ENCODE results near the gene AHSG. TPM values are rescaled to one million over a fixed set of nuclear protein-coding genes. Genes with fewer than 3 reads are reported as not detected.
"Not testable (repeated sequence)": the region's sequence is repeated elsewhere in the genome, so short reads cannot be mapped to it uniquely, and the experiment has no call there.

AHSG gene
- total RNA-seq, 1 experiment from 2014 or later: not detected

DNA sequence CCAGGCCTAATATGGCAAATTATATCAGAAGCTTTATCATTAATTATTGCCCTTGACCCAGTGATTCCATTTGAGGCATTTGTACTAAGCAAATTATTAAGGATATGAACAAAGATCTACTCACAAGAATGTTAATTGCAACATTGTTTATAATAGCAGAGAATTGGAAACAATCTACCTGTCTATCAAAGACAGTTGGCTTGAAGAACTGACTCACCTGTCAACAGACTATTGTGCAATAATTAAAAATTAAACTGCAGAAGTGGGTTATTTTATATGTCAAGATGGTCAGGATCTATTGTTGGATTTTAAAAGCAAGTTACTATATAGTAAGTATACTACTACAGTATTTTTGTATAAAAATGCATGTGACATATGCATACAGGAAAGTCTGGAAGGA, 20.6 kb downstream of the AHSG start:
- CTCF ChIA-PET: no interaction called here
- no peaks in the 10 kb centered on the region for H3F3A ChIP-seq (ENCODE audit: low read length, unreplicated experiment)
- intact Hi-C loops (cut with micrococcal nuclease): no loop called here
- no peaks in the 10 kb centered on the region for H3K27me3 ChIP-seq (ENCODE audit: low read length)
- H3K27ac ChIP-seq (ENCODE audit: low read length): no peak overlapping the region
- no TSS peak for BruUV-seq (replicated peaks)
- no peak for DNase-seq
- H3K9me3 ChIP-seq (ENCODE audit: low read length): no peaks in the 10 kb centered on the region
- no peak overlapping the region for H3K4me3 ChIP-seq (ENCODE audit: low read length)
- H4K20me1 ChIP-seq (ENCODE audit: low read length): no peaks in the 10 kb centered on the region
- no peak overlapping the region for H3K9ac ChIP-seq (ENCODE audit: low read length)
- H3K79me2 ChIP-seq (ENCODE audit: low read length): no peaks in the 10 kb centered on the region
- H2AFZ ChIP-seq (ENCODE audit: low read length): no peak overlapping the region
- no peaks in the 10 kb centered on the region for H3K4me1 ChIP-seq (ENCODE audit: insufficient read depth, low read length)
- POLR2A ChIA-PET (ENCODE audit: unreplicated experiment): no interaction called here
- TF ChIP-seq EZH2phosphoT487 (IDR thresholded peaks at IDR 0.05; ENCODE audit: borderline replicate concordance, low read length): no peak
- no peak for TF ChIP-seq EZH2 (IDR thresholded peaks at IDR 0.05; ENCODE audit: low read length, unreplicated experiment)
- TF ChIP-seq, protein P1, sequence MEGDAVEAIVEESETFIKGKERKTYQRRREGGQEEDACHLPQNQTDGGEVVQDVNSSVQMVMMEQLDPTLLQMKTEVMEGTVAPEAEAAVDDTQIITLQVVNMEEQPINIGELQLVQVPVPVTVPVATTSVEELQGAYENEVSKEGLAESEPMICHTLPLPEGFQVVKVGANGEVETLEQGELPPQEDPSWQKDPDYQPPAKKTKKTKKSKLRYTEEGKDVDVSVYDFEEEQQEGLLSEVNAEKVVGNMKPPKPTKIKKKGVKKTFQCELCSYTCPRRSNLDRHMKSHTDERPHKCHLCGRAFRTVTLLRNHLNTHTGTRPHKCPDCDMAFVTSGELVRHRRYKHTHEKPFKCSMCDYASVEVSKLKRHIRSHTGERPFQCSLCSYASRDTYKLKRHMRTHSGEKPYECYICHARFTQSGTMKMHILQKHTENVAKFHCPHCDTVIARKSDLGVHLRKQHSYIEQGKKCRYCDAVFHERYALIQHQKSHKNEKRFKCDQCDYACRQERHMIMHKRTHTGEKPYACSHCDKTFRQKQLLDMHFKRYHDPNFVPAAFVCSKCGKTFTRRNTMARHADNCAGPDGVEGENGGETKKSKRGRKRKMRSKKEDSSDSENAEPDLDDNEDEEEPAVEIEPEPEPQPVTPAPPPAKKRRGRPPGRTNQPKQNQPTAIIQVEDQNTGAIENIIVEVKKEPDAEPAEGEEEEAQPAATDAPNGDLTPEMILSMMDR (conservative IDR thresholded peaks at IDR 0.05; ENCODE audit: low read depth, low read length): no peak
- no peaks in the 10 kb centered on the region for H3K9me2 ChIP-seq (replicated peaks; ENCODE audit: low read length)
- ATAC-seq: no peak
- H3K36me3 ChIP-seq (ENCODE audit: low read depth, low read length): no peaks in the 10 kb centered on the region
- no peak overlapping the region for H3K4me2 ChIP-seq (ENCODE audit: low read length)

DNA sequence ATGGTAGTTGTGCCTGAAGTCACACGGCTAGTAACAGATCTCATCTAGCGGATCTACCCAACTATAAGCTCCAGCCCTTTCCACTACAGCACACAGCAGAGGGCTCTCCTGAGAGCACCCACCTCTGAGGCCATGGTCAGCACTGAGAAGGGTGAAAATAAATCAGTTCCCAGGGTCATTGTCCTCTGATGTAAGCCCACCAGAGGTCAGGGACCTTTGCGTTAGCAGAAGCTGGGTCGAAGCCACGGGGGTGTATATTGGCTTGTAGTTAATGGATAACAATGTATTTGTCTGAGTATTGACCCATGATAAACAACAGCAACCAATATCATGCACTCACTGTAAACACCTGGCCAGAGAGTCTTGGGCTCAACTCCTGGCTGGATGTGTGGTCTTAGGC, 21.3 kb downstream of the AHSG start:
- ATAC-seq; BruUV-seq (replicated peaks); CTCF ChIA-PET; H3K9me2 ChIP-seq (replicated peaks; ENCODE audit: low read length); H3K4me3 ChIP-seq (ENCODE audit: low read length); H3K36me3 ChIP-seq (ENCODE audit: low read depth, low read length); H3K4me1 ChIP-seq (ENCODE audit: insufficient read depth, low read length); H3K27me3 ChIP-seq (ENCODE audit: low read length); H3K79me2 ChIP-seq (ENCODE audit: low read length); intact Hi-C loops (cut with micrococcal nuclease); H3K27ac ChIP-seq (ENCODE audit: low read length); H3K4me2 ChIP-seq (ENCODE audit: low read length); H3K9ac ChIP-seq (ENCODE audit: low read length); H3F3A ChIP-seq (ENCODE audit: low read length, unreplicated experiment); H4K20me1 ChIP-seq (ENCODE audit: low read length); POLR2A ChIA-PET (ENCODE audit: unreplicated experiment); DNase-seq; H3K9me3 ChIP-seq (ENCODE audit: low read length); H2AFZ ChIP-seq (ENCODE audit: low read length): not testable (repeated sequence)

DNA sequence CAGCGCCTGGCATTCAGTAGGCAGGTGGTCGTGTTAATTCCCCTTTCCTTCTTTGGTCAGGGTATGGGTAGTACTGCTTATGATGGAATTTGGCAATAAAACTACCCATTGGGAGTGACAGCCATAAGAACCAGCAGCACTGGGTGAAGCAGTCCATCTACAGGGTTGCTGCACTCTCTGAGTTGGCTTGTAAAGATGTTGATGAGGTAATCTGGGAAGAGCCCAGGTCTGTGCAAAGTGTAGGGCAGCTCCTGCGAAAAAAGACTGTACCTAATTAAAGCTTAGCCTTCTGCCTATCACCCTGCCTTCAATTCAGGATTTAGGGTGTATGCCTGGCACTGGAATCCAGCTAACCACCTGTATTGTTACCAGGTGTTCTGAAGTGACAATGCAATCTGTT, 22.7 kb downstream of the AHSG start:
- Histone ChIP-seq H3K9me2 (replicated peaks; ENCODE audit: low read length) (no peaks in the 10 kb centered on the region), H3K79me2 (ENCODE audit: low read length) (no peaks in the 10 kb centered on the region), H3K4me2 (ENCODE audit: low read length) (no peak overlapping the region), H3K4me3 (ENCODE audit: low read length) (no peak overlapping the region), H3F3A (ENCODE audit: low read length, unreplicated experiment) (no peaks in the 10 kb centered on the region), H3K36me3 (ENCODE audit: low read depth, low read length) (no peaks in the 10 kb centered on the region), H3K4me1 (ENCODE audit: insufficient read depth, low read length) (no peaks in the 10 kb centered on the region), H3K9ac (ENCODE audit: low read length) (no peak overlapping the region), H3K9me3 (ENCODE audit: low read length) (no peaks in the 10 kb centered on the region), H2AFZ (ENCODE audit: low read length) (no peak overlapping the region), H3K27me3 (ENCODE audit: low read length) (no peaks in the 10 kb centered on the region), H3K27ac (ENCODE audit: low read length) (no peak overlapping the region), H4K20me1 (ENCODE audit: low read length) (no peaks in the 10 kb centered on the region)
- BruUV-seq (replicated peaks): no TSS peak
- DNase-seq (no peak), ATAC-seq (peak; percentile 64)
- CTCF ChIA-PET: no interaction called here
- TF ChIP-seq EZH2 (IDR thresholded peaks at IDR 0.05; ENCODE audit: low read length, unreplicated experiment) (no peak), EZH2phosphoT487 (IDR thresholded peaks at IDR 0.05; ENCODE audit: borderline replicate concordance, low read length) (no peak)
- TF ChIP-seq, protein P1 (conservative IDR thresholded peaks at IDR 0.05; ENCODE audit: low read depth, low read length): no peak
- intact Hi-C loops (cut with micrococcal nuclease): no loop called here
- POLR2A ChIA-PET (ENCODE audit: unreplicated experiment): no interaction called here
